ENCODE results near the gene EMID1. TPM values are rescaled to one million over a fixed set of nuclear protein-coding genes. Genes with fewer than 3 reads are reported as not detected.
A peak's percentile ranks its signal among the peaks of the same experiment; 100 is the strongest.

The EMID1 gene
- 0.64 TPM for total RNA-seq

DNA sequence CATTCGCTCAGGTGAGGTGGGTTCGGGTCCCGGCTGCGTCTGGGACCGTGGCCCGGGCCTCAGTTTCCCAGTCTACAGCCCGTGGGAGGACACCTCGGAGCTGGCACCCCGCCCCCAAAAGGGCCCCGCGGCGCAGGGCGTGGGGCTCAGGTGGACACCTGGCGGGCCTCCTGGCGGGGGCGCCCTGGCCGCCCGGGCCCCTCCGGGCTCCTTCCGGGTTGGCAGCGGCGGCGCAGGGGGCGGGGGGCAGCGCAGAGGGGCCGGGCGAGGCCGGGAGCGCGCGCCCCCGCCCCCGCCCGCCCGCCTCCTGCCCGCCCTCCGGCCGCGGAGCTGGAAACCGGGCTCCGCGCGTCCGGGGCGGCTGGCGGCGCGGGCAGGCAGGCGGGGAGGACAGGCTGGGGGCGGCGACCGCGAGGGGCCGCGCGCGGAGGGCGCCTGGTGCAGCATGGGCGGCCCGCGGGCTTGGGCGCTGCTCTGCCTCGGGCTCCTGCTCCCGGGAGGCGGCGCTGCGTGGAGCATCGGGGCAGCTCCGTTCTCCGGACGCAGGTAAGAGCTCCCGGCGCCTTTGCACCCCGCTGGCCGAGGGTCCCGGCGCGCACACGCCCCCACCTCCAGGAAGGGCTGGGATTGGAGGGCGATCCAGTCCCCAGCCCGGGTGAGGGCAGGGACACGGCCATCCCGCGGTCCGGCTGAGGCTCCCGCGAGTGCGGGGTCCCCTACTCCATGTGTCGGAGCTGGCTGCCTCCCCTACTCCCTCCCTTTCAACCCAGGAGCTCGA, at the start of gene EMID1:
EMID1 (plus strand) TSS at position 303 of the 778 bp plus-strand sequence; CDS start at position 446, 143 bp downstream.
- H3K36me3 ChIP-seq = no peaks in the 10 kb centered on the region
- peak within 1 kb of the TSS; percentile 59 to 64 for H3K4me3 ChIP-seq
- TF ChIP-seq, protein P1, sequence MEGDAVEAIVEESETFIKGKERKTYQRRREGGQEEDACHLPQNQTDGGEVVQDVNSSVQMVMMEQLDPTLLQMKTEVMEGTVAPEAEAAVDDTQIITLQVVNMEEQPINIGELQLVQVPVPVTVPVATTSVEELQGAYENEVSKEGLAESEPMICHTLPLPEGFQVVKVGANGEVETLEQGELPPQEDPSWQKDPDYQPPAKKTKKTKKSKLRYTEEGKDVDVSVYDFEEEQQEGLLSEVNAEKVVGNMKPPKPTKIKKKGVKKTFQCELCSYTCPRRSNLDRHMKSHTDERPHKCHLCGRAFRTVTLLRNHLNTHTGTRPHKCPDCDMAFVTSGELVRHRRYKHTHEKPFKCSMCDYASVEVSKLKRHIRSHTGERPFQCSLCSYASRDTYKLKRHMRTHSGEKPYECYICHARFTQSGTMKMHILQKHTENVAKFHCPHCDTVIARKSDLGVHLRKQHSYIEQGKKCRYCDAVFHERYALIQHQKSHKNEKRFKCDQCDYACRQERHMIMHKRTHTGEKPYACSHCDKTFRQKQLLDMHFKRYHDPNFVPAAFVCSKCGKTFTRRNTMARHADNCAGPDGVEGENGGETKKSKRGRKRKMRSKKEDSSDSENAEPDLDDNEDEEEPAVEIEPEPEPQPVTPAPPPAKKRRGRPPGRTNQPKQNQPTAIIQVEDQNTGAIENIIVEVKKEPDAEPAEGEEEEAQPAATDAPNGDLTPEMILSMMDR (IDR thresholded peaks at IDR 0.05) = peak in 1 of 3 experiments; percentile 5
- no peak within 1 kb of the TSS for H3K27ac ChIP-seq
- no peaks in the 10 kb centered on the region for H3K9me3 ChIP-seq
- intact Hi-C loops (cut with DNase I) = no loop called here
- no peak for DNase-seq (ENCODE audit: low spot score in 2 of 2)
- no peaks in the 10 kb centered on the region for H3K4me1 ChIP-seq
- H3K27me3 ChIP-seq = no peaks in the 10 kb centered on the region

DNA sequence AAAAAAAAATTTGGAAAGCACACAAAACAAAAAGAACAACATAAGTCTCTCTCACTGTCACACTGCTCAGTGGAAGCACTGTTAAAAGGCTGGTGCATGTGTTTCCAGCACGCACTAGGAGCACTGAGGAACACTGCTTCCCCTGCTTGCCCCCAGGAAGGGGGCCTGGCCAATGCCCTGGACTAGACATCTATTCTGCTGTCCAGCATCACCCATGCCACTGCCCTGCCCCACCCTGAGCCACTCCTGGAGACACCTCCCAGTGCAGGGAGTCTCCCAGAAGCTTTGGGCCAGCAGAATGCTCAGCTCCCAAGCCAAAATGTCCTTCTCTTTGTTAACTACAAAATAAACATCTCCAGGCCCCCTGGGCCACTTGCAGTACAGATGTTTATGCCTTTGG, 49.7 kb upstream of the EMID1 start:
- intact Hi-C loops (cut with DNase I) = loop anchor here (5.0 kb wide), 1 partner anchor 91 kb away; no protein-coding TSS in a partner anchor
- peaks cover 3 to 10% of the 10 kb centered on the region in 2 donors for H3K4me1 ChIP-seq
- no peak for DNase-seq (ENCODE audit: low spot score in 2 of 2)
- H3K36me3 ChIP-seq = no peaks in the 10 kb centered on the region
- no peak overlapping the region for H3K4me3 ChIP-seq
- H3K9me3 ChIP-seq = no peaks in the 10 kb centered on the region
- no peak overlapping the region for H3K27ac ChIP-seq
- TF ChIP-seq, protein P1 (IDR thresholded peaks at IDR 0.05) = no peak
- H3K27me3 ChIP-seq = no peaks in the 10 kb centered on the region

DNA sequence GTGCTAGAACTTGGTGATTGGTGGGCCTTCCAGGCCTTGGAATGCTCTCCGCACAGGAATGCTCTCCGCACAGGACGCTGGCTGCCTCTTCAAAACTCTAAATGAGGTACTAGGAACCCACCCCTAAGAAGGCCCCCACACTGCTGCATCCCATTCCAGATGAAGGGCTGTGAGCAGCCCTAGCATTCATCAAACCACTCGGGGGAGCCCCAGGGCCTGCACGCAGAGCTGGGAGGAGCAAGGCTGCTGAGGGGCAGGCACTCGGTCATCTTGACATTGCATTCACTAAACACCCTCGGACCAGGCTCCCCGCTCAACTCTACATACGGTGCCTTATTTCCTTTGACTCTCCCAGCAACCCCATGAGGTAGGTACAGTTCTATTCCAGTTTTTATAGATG, 49.2 kb upstream of the EMID1 start:
- intact Hi-C loops (cut with DNase I) = loop anchor here (5.0 kb wide), 1 partner anchor 91 kb away; no protein-coding TSS in a partner anchor

DNA sequence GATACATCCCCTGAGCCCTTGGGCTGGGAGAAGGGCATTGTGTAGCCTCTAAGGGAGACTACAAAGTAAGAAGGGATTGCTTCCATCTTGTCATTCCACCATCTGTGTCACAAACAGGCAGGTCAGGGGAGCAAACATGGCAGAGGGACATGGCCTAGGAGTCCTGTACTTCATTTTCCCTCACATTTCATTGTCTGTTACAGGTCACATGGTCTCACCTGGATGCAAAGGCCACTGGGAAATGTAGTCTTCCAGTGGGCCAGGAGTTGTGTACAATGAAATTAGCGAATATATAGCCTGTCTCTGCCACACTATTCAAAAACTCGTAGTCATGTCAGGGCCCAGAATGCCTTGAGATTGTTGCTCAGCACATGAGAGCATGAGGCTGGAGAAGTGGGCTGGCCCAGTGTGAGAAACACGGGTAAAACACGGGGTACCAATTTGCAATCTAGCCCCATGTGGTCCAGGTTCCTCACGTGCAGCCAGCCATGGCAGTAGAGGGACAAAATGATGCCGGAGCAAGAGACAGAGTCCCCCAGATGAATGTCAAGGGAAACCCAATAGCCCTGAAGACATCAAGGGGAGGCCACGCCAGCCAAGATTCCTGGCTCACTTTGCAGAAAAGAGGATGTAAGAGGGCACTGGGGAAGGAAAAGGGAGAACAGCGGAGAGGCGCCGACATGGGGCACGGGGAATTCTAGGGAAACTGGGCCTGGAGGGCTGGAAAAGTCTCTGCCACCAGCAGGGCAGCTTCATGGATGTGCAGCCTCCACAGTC, 47.7 kb upstream of the EMID1 start:
- Histone ChIP-seq H3K36me3 (no peaks in the 10 kb centered on the region), H3K27me3 (no peaks in the 10 kb centered on the region), H3K4me1 (peaks cover 3 to 6% of the 10 kb centered on the region in 2 donors), H3K9me3 (no peaks in the 10 kb centered on the region), H3K4me3 (no peak overlapping the region), H3K27ac (no peak overlapping the region)
- intact Hi-C loops (cut with DNase I) = loop anchor here (5.0 kb wide), 1 partner anchor 89 kb away; no protein-coding TSS in a partner anchor
- DNase-seq (ENCODE audit: low spot score in 2 of 2) = peak in 1 of 2 donors; percentile 49
- TF ChIP-seq, protein P1 (IDR thresholded peaks at IDR 0.05) = no peak

More for the DNA sequence above, 49.2 kb upstream of the EMID1 start:
- Histone ChIP-seq H3K36me3 (no peaks in the 10 kb centered on the region), H3K27ac (no peak overlapping the region), H3K4me1 (peaks cover 3 to 10% of the 10 kb centered on the region in 2 donors), H3K27me3 (no peaks in the 10 kb centered on the region), H3K9me3 (no peaks in the 10 kb centered on the region), H3K4me3 (no peak overlapping the region)
- TF ChIP-seq, protein P1 (IDR thresholded peaks at IDR 0.05) = no peak
- peak in 1 of 2 donors; percentile 40 for DNase-seq (ENCODE audit: low spot score in 2 of 2)

DNA sequence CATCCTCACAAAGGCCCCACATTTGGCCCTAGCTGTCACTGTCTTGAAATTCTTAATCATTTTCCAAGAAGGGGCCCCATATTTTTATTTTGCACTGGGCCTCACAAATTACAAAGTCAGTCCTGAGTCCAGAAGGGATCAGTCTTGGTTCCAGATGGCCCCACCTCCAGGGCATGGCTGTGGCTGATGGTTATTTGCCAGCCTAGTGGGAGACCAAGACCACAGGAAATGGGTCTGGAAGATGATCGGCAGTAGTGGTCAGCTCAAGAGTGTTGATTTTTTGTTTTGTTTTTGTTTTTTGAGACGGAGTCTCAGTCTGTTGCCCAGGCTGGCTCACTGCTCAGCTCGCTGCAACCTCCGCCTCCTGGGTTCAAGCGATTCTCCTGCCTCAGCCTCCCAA, 47.1 kb upstream of the EMID1 start:
- Histone ChIP-seq H3K4me3 (no peak overlapping the region), H3K27ac (no peak overlapping the region), H3K36me3 (no peaks in the 10 kb centered on the region), H3K4me1 (peaks cover 3 to 6% of the 10 kb centered on the region in 2 donors), H3K9me3 (no peaks in the 10 kb centered on the region), H3K27me3 (no peaks in the 10 kb centered on the region)
- TF ChIP-seq, protein P1 (IDR thresholded peaks at IDR 0.05) = no peak
- no peak for DNase-seq (ENCODE audit: low spot score in 2 of 2)
- intact Hi-C loops (cut with DNase I) = loop anchor here (5.0 kb wide), 1 partner anchor 89 kb away; no protein-coding TSS in a partner anchor
